Activated CD4-positive, alpha-beta T cell treated with anti-CD3 and anti-CD28 coated beads for 4 hours (primary cell): Measurements from ENCODE around the gene KRTAP5-4.
"Not testable (repeated sequence)": the region's sequence is repeated elsewhere in the genome, so short reads cannot be mapped to it uniquely, and the experiment has no call there.

Experiments
- DNase-seq, 2 donors: peaks; one replicate each; pipeline ENCODE4 v3.0.0-alpha.2; 2020

The KRTAP5-4 gene

DNA sequence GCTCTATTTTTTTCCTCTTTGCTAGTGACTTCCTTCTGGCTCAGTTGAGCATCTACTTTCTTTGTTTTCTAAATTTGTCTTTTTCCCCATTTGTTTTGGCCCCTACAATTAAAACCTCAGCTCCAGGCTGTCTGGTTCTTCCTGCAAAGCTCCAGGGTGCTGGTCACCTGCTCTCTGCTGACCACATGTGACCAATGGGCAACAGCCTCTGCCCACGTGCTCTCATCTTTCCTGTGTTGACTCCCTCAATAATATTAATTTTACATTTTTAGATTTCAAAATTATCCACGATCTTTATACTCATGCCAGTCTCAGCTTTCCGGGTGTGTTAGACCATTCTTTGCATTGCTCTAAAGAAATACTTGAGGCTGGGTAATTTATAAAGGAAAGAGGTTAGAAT, 23.5 kb downstream of the KRTAP5-4 start:
- DNase-seq: not testable (repeated sequence)

- no peak for DNase-seq
These were observed 24.0 kb downstream of the KRTAP5-4 start, which contains the start of gene KRTAP5-2 for GRCh38 chr11:1597994-1598380. Gene KRTAP5-2, minus strand, starts transcription at chr11:1598294. Its CDS starts 44 bp downstream, at chr11:1598250.

GRCh38 chr11:1597331-1597993, 24.5 kb downstream of the KRTAP5-4 start:
- DNase-seq: no peak

GRCh38 chr11:1596576-1597121, 25.3 kb downstream of the KRTAP5-4 start:
- DNase-seq: not testable (repeated sequence)

GRCh38 chr11:1595994-1596575, 25.9 kb downstream of the KRTAP5-4 start:
- not testable (repeated sequence) for DNase-seq

- DNase-seq: no peak
These were observed 29.3 kb downstream of the KRTAP5-4 start for GRCh38 chr11:1592628-1593027.

GRCh38 chr11:1589996-1590395, 31.9 kb downstream of the KRTAP5-4 start:
- no peak for DNase-seq

DNA sequence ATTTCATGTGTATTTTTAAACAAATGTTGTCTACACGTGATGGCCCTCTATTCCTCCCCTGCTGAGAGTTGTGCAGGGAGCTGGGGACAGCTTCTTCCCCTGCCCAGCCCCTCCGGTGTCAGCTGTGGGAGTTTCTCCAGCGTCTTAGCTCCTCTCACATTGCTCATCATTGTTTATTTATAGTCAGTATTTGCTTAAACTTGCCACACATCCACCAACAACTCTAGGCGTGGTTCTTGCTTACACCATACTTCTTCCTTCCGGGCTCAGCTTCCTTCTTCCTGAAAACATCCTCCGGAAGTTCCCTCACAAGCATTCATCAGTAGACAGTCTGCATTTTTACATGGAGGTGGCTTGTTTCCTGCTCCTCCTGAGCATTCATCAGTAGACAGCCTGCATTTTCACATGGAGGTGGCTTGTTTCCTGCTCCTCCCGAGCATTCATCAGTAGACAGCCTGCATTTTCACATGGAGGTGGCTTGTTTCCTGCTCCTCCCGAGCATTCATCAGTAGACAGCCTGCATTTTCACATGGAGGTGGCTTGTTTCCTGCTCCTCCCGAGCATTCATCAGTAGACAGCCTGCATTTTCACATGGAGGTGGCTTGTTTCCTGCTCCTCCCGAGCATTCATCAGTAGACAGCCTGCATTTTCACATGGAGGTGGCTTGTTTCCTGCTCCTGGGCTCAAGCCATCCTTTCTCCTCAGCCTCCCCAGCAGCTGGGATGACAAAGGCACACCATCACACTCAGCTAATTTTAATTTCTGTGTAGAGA, 32.6 kb downstream of the KRTAP5-4 start:
- DNase-seq: not testable (repeated sequence)

- no peak for DNase-seq
These were observed 35.2 kb downstream of the KRTAP5-4 start for GRCh38 chr11:1586699-1587098.

DNA sequence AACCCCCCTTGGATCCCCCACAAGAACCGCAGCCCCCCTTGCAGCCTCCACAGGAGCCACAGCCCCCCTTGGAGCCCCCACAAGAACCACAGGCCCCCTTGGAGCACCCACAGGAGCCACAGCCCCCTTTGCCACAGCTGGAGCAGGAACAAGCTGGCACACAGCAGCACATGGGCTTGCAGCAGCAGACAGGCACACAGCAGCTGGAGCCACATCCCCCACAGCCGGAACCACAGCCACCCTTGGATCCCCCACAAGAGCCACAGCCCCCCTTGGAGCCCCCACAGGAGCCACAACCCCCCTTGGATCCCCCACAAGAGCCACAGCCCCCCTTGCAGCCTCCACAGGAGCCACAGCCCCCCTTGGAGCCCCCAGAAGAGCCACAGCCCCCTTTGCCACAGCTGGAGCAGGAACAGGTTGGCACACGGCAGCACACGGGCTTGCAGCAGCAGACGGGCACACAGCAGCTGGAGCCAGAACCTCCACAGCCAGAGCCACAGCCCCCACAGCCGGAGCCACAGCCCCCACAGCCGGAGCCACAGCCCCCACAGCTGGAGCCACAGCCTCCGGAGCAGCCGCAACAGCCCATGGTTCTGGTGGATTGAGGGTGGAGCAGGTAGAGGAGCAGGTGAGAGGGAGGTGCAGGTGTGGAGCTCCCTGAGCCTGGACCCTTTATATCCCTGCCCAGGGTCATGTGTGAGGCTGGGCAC, 37.1 kb downstream of the KRTAP5-4 start, which contains the start of gene KRTAP5-1:
TSS of gene KRTAP5-1 (minus strand) at position 623 of the 710 bp plus-strand sequence. CDS start at position 589, 34 bp downstream.
- not testable (repeated sequence) for DNase-seq

- not testable (repeated sequence) for DNase-seq
These were observed 39.0 kb downstream of the KRTAP5-4 start for GRCh38 chr11:1582909-1583308.

DNA sequence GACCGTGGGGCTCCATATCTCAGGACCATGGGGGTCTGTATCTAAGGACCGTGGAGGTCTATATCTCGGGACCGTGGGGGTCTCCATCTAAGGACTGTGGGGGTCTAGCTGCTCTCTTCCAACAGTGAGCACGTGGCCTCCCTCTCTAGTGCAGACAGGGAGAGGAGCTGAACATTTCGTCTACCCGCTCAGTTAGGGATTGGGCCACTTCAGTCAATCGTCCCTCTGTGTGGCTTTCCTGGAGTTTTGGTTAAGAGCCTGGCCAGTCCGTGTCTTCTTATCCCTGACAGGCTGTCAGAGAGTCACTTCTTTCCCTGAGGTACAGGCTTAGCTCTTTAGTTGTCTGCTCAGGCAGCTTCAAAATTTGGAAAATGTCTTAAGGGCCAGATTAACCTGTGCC, 40.0 kb downstream of the KRTAP5-4 start:
- no peak for DNase-seq

DNA sequence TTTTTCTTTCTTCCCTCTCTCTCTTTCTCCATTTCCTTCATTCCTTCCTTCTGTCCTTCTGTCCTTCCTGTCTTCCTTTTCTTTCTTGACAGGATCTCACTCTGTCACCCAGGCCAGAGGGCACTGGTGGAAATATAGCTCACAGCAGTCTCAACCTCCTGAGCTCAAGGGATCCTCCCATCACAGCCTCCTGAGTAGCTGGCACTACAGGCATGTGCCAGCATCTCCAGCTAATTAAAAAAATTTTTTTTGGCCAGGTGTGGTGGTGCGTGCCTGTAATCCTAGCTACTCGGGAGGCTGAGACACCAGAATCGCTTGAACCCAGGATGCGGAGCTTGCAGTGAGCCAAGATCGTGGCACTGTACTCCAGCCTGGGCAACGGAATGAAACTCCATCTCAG, 45.1 kb downstream of the KRTAP5-4 start:
- DNase-seq: no peak

DNA sequence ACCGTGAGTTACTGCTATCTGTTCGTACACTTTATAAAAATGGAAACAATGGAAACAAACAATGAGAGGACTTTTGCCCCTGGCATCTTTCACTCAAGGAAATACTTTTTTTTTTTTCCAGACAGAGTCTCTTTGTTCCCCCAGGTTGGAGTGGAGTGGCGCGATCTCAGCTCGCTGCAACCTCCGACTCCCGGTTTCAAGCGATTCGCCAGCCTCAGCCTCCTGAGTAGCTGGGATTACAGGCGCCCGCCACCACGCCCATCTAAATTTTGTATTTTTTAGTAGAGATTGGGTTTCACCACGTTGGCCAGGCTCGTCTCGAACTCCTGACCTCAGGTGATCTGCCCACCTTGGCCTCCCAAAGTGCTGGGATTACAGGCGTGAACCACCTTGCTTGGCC, 46.2 kb downstream of the KRTAP5-4 start:
- not testable (repeated sequence) for DNase-seq

- DNase-seq: no peak
These were observed 47.0 kb downstream of the KRTAP5-4 start for GRCh38 chr11:1574933-1575242.

DNA sequence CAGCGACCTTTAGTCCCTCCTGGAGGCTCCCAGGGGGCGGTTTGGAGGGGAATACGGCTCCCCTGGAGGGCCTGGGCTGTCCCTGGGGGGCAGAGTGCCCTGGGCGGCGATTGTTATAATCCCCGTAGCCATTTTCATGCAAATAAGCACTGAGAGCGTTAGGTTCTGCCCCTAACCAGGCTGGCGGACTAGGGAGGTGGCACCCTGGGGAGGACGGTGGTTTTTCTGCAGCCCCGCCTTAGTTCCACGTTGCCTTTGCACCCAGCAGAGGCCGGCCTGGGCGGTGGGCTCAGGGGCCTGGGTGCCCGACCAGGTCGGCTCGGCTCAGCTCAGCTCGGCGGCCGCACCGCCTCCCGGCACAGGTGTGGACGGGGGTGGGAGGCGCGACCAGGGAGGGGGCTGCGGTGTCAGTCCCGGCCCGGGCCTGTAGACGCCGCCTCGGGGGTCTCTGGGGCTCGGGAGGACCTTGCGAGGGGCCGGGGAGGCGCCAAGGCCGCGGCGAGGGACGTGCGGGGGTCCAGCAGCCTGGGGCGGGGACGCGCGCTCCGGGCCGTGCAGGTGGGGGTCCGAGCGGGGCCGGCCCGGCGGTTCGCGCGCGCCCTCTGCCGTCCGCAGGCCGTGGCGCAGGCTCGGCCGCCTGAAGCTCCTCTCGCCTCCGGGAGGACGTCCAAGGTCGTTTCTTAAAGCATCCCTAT, 47.6 kb downstream of the KRTAP5-4 start:
- DNase-seq: peak; percentile 49 to 55

- no peak for DNase-seq
These were observed 48.1 kb downstream of the KRTAP5-4 start for GRCh38 chr11:1573903-1574237.

DNA sequence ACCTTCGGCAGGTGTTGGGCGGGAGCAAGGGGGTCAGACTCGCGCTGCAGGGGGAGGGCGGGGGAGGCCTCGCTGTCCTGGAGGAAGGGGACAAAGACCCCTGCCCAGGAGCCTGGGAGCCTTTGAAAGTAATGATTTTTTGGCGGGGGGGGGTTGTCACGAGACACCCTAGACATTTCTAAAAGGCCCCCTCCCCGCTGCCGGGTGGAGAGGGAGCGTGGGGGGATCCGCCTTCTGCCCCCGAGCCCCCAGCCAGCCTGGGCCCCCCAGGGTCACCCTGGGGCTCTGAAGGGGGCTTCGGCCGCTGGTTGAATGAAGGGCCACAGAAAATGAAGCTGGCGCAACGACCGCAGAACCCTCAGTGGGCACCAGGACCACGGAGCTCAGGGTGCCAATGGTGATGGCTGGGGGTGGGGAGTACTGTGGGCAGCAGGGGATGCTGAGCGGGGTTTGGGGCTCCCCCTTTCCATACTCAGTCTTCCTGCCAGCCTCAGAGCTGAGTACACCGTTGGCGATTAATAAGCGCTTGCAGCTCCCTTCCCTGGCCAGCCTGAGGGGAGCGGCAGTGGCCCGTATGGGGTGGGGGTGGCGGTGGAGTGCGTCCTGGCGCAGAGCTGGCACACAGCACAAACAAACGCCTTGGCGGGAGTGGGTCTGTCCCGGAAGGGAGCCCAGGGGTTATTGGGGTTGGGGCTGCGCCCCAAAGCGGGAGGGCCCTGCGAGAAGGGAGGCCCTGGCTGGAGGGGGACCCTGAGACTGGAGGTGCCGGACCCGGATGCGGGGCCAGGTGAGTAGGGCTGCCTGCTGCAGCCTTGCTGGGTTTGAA, 48.6 kb downstream of the KRTAP5-4 start:
- DNase-seq: peak in 1 of 2 donors; percentile 31

GRCh38 chr11:1572197-1573076, 49.5 kb downstream of the KRTAP5-4 start, which contains the start of gene DUSP8:
Gene DUSP8, minus strand, starts transcription at chr11:1572271. Its CDS starts 6,445 bp downstream, at chr11:1565826.
- DNase-seq: peak; percentile 96 to 97

DNA sequence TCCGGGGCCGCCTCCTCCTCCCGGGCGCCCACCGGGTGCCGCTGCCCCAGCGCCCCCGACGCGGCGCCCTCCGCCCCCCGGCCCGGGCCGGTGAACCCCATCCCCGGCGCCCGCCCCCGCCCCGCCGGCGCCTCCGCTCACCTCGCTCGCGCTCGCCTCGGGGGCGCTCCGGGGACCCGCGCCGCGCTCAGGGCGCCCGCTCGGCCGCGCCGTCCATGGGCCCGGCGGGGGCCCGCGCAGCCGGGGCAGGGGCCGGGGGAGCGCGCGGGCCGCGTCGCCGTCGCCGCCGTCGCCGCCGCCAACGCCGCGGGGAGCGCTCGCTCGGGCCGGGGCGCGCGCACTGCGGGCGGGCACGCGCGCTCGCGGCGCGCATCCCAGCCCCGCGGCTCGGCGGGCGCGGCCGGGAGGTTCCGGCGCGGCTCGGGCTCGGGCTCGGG, 50.2 kb downstream of the KRTAP5-4 start:
- no peak for DNase-seq
